HCT116 (cell line): ENCODE results near the gene PLSCR4. TPM values are rescaled to one million over a fixed set of nuclear protein-coding genes. Genes with fewer than 3 reads are reported as not detected.

Experiments used
- ATAC-seq: fragments of 200-7000 bp; cut with Tn5 transposase; 2 replicates; pipeline ENCODE4 v1.9.1; 2020; ENCODE audit warnings: mild to moderate bottlenecking, moderate library complexity
- BruUV-seq: library from RNA; stranded (reverse); fragments of 400-500 nt; replicated peaks from 2 replicates; lab custom pipeline; 2021; lab: Mats Ljungman, UMichigan
- CTCF ChIA-PET: fragments of 300-600 bp; sonication (Branson Sonifier 250); formaldehyde crosslinking; loops from one replicate; lab custom pipeline; 2021; ENCODE audit warnings: antibody characterized with exemption; lab: Charles Lee
- POLR2A ChIA-PET: fragments of 300-600, 350-600 bp; sonication (Branson Sonifier 250); formaldehyde crosslinking; loops from one replicate; lab custom pipeline; 2021; ENCODE audit warnings: antibody characterized with exemption; lab: Charles Lee
- RAD21 ChIA-PET, 2 experiments: fragments of 300-600 bp; sonication (Branson Sonifier 250); formaldehyde crosslinking; loops; one replicate each; lab custom pipeline; 2023; ENCODE audit warnings: low total read pairs in 2 of 2; ENCODE audit not compliant: uncharacterized antibody in 2 of 2, unreplicated experiment in 2 of 2, low non-redundant PET in 1 of 2; lab: Charles Lee
- DNase-seq: peaks from one replicate; pipeline ENCODE4 v3.0.0-alpha.2; 2010; ENCODE audit warnings: low read depth, low spot score
- H2AFZ ChIP-seq: fragments of 200-600 bp; shearing (Covaris generic), sonication (generic); 2 replicates; pipeline ENCODE4 v1.6.1; 2017; ENCODE audit warnings: low read depth, mixed run types, mixed read lengths, antibody characterized with exemption, low read length; ENCODE audit not compliant: poor library complexity, severe bottlenecking
- H3K27ac ChIP-seq: 2 replicates; pipeline ENCODE4 v1.5.1; 2012; ENCODE audit warnings: low read depth, low read length
- H3K27me3 ChIP-seq: fragments of 200-600 bp; sonication (generic); 2 replicates; pipeline ENCODE4 v1.6.1; 2016; ENCODE audit warnings: mixed run types, low read length, mixed read lengths; ENCODE audit not compliant: insufficient read depth
- H3K36me3 ChIP-seq, 2 experiments: fragments of 200-500 bp in 1 of 2; fragments of 200-600 bp in 1 of 2; sonication (Bioruptor generic) in 1 of 2; sonication (generic) in 1 of 2; 2 replicates each; pipeline versions ENCODE4 v1.5.1 to v1.6.1; 2014 to 2016; ENCODE audit warnings: low read length in 2 of 2, inconsistent platforms in 1 of 2, mixed read lengths in 1 of 2, mixed run types in 1 of 2; ENCODE audit not compliant: insufficient read depth in 2 of 2, control insufficient read depth in 1 of 2
- H3K4me1 ChIP-seq, 2 experiments: fragments of 200-600 bp in 1 of 2; sonication (generic) in 1 of 2; 2 replicates each; pipeline versions ENCODE4 v1.5.1 to v1.6.1; 2012 to 2017; ENCODE audit warnings: low read length in 2 of 2, inconsistent platforms in 1 of 2, mild to moderate bottlenecking in 1 of 2, mixed read lengths in 1 of 2, mixed run types in 1 of 2, moderate library complexity in 1 of 2; ENCODE audit not compliant: insufficient read depth in 2 of 2, control insufficient read depth in 1 of 2
- H3K4me2 ChIP-seq: fragments of 200-600 bp; sonication (generic); 2 replicates; pipeline ENCODE4 v1.6.1; 2017; ENCODE audit warnings: mixed run types, low read length, mixed read lengths
- H3K4me3 ChIP-seq, 2 experiments: fragments of 200-600 bp in 1 of 2; sonication (generic) in 1 of 2; replicated peaks in 1 of 2; 2 replicates each; pipeline ENCODE4 v1.5.1; 2011 to 2016; ENCODE audit warnings: low read length in 2 of 2, control low read depth in 1 of 2, low read depth in 1 of 2, mild to moderate bottlenecking in 1 of 2, mixed read lengths in 1 of 2, mixed run types in 1 of 2
- H3K79me2 ChIP-seq: fragments of 200-600 bp; sonication (generic); 2 replicates; pipeline ENCODE4 v1.6.1; 2017; ENCODE audit warnings: mild to moderate bottlenecking, mixed run types, low read length, moderate library complexity, mixed read lengths; ENCODE audit not compliant: insufficient read depth
- H3K9ac ChIP-seq: fragments of 200-600 bp; sonication (generic); 2 replicates; pipeline ENCODE4 v1.6.1; 2016; ENCODE audit warnings: low read length, mixed read lengths
- H3K9me2 ChIP-seq: fragments of 200-600 bp; sonication (generic), shearing (Covaris generic); 2 replicates; pipeline ENCODE4 v1.6.1; 2017; ENCODE audit warnings: mixed run types, mild to moderate bottlenecking, moderate library complexity; ENCODE audit not compliant: insufficient read depth
- H3K9me3 ChIP-seq, 2 experiments: fragments of 200-500 bp in 1 of 2; fragments of 200-600 bp in 1 of 2; sonication (Bioruptor generic) in 1 of 2; sonication (generic) in 1 of 2; 2 replicates each; pipeline ENCODE4 v1.6.1; 2014 to 2017; ENCODE audit warnings: low read length in 2 of 2, mixed read lengths in 2 of 2, inconsistent platforms in 1 of 2, low read depth in 1 of 2, mild to moderate bottlenecking in 1 of 2, mixed run types in 1 of 2, moderate library complexity in 1 of 2; ENCODE audit not compliant: control insufficient read depth in 1 of 2, insufficient read depth in 1 of 2
- H4K20me1 ChIP-seq: fragments of 200-600 bp; sonication (generic), shearing (Covaris generic); 2 replicates; pipeline ENCODE4 v1.6.1; 2017; ENCODE audit warnings: mixed run types, mild to moderate bottlenecking, moderate library complexity; ENCODE audit not compliant: insufficient read depth
- CEBPB ChIP-seq: IDR thresholded peaks from 2 replicates; pipeline ENCODE4 v1.6.1; 2012; ENCODE audit warnings: low read depth
- ELF1 ChIP-seq: IDR thresholded peaks from 2 replicates; pipeline ENCODE4 v1.6.1; 2012; ENCODE audit warnings: low read depth, borderline replicate concordance
- EZH2 ChIP-seq: fragments of 200-600 bp; sonication (generic); IDR thresholded peaks from 2 replicates; pipeline ENCODE4 v1.6.1; 2017; ENCODE audit warnings: antibody characterized with exemption, mixed run types
- JUND ChIP-seq: IDR thresholded peaks from 2 replicates; pipeline ENCODE4 v1.6.1; 2012
- MAX ChIP-seq: IDR thresholded peaks from 2 replicates; pipeline ENCODE4 v1.6.1; 2012
- POLR2A ChIP-seq: IDR thresholded peaks from 2 replicates; pipeline ENCODE4 v1.7.0; 2011; ENCODE audit warnings: borderline replicate concordance; ENCODE audit not compliant: insufficient read depth, insufficient read length; ENCODE audit errors: extremely low read depth
- RAD21 ChIP-seq: IDR thresholded peaks from 2 replicates; pipeline ENCODE4 v1.6.1; 2012; ENCODE audit warnings: low read depth, mild to moderate bottlenecking
- REST ChIP-seq: IDR thresholded peaks from 2 replicates; pipeline ENCODE4 v1.6.1; 2012; ENCODE audit warnings: low read depth
- SRF ChIP-seq: IDR thresholded peaks from 2 replicates; pipeline ENCODE4 v1.6.1; 2012; ENCODE audit warnings: low read depth
- YY1 ChIP-seq: IDR thresholded peaks from 2 replicates; pipeline ENCODE4 v1.6.1; 2011; ENCODE audit warnings: low read length, low read depth, moderate library complexity, mild to moderate bottlenecking; ENCODE audit not compliant: insufficient replicate concordance; ENCODE audit errors: extremely low read depth
- ZBTB33 ChIP-seq: IDR thresholded peaks from 2 replicates; pipeline ENCODE4 v1.6.1; 2011; ENCODE audit warnings: mild to moderate bottlenecking, low read length, moderate library complexity; ENCODE audit not compliant: insufficient replicate concordance; ENCODE audit errors: extremely low read depth
- intact Hi-C: fragments of 100-400 bp; cut with micrococcal nuclease; formaldehyde crosslinking; loops from 2 replicates; pipeline ENCODE4 v1.10.0; 2022
- total RNA-seq: library from RNA; stranded (reverse); gene quantifications from one replicate; pipeline ENCODE4 v1.2.1, GENCODE V29; 2021; ENCODE audit not compliant: unreplicated experiment

Gene PLSCR4
- total RNA-seq, 1 experiment from 2014 or later = 4.1 TPM

- TF ChIP-seq REST = no peak
- TF ChIP-seq ELF1 = no peak
Measured at GRCh38 chr3:146162561-146162960, 88.3 kb downstream of the PLSCR4 start (continued).

GRCh38 chr3:146161663-146162002, 89.3 kb downstream of the PLSCR4 start:
- no peak for DNase-seq
- no peaks in the 10 kb centered on the region for H3K27me3 ChIP-seq
- peaks cover 9 to 20% of the 10 kb centered on the region in 2 experiments; a peak in 3 of 4 replicates for H3K4me1 ChIP-seq
- H3K9me3 ChIP-seq = no peaks in the 10 kb centered on the region
- H3K79me2 ChIP-seq = no peaks in the 10 kb centered on the region
- H3K27ac ChIP-seq = peak overlapping the region; percentile 69
- peak overlapping the region; percentile 56 for H2AFZ ChIP-seq
- ChIA-PET RAD21 (no interaction called here), POLR2A (no interaction called here), CTCF (interaction anchor here (1.2 kb wide), 1 partner anchor 26 kb away, joined by 8 read pairs; no protein-coding TSS in a partner anchor)
- no peaks in the 10 kb centered on the region for H3K9me2 ChIP-seq
- no peak for TF ChIP-seq POLR2A
- no peak for TF ChIP-seq REST
- no peak for TF ChIP-seq ELF1
- TF ChIP-seq ZBTB33 = no peak
- TF ChIP-seq EZH2 = no peak
- no peak for TF ChIP-seq SRF
- no peak for TF ChIP-seq YY1
- no peak for TF ChIP-seq JUND
- no peak for TF ChIP-seq MAX
- TF ChIP-seq CEBPB = no peak
- TF ChIP-seq RAD21 = no peak
- no peak for ATAC-seq
- H3K36me3 ChIP-seq = no peaks in the 10 kb centered on the region
- no peaks in the 10 kb centered on the region for H4K20me1 ChIP-seq
- peak overlapping the region; percentile 89 for H3K4me2 ChIP-seq
- H3K9ac ChIP-seq = peak overlapping the region; percentile 70
- peak overlapping the region; percentile 64 to 71 for H3K4me3 ChIP-seq
- intact Hi-C loops = no loop called here
- BruUV-seq = TSS peak; percentile 76
